ENCODE results near the gene NR2F6.
A peak's percentile ranks its signal among the peaks of the same experiment; 100 is the strongest.

The NR2F6 gene

GRCh38 chr19:17216058-17216670 lies 29.6 kb downstream of the NR2F6 start:
- Histone ChIP-seq H3K27me3 (ENCODE audit: insufficient read depth, poor library complexity, severe bottlenecking) (no peaks in the 10 kb centered on the region), H3K27ac (ENCODE audit: poor library complexity, severe bottlenecking) (peak overlapping the region; percentile 80), H3K4me1 (ENCODE audit: insufficient read depth, poor library complexity, severe bottlenecking) (peaks cover 4% of the 10 kb centered on the region), H3K9me3 (ENCODE audit: severe bottlenecking) (no peaks in the 10 kb centered on the region), H3K36me3 (ENCODE audit: low read depth) (peaks cover 8% of the 10 kb centered on the region; the same call in 1 of the 2 replicates), H3K4me3 (ENCODE audit: severe bottlenecking) (peak overlapping the region; percentile 91)
- no peak for TF ChIP-seq CTCF (IDR thresholded peaks at IDR 0.05; ENCODE audit: poor library complexity, severe bottlenecking)
- ATAC-seq (ENCODE audit: low read depth) (no peak), DNase-seq (ENCODE audit: low spot score) (no peak)

- ATAC-seq (ENCODE audit: low read depth) (peak; percentile 94), DNase-seq (ENCODE audit: low spot score) (peak; percentile 91)
- Histone ChIP-seq H3K9me3 (ENCODE audit: severe bottlenecking) (no peaks in the 10 kb centered on the region), H3K36me3 (ENCODE audit: low read depth) (peaks cover 11% of the 10 kb centered on the region), H3K27me3 (ENCODE audit: insufficient read depth, poor library complexity, severe bottlenecking) (no peaks in the 10 kb centered on the region), H3K27ac (ENCODE audit: poor library complexity, severe bottlenecking) (peak within 1 kb of the TSS; percentile 80), H3K4me3 (ENCODE audit: severe bottlenecking) (peak within 1 kb of the TSS; percentile 91), H3K4me1 (ENCODE audit: insufficient read depth, poor library complexity, severe bottlenecking) (peaks cover 3% of the 10 kb centered on the region)
- no peak for TF ChIP-seq CTCF (IDR thresholded peaks at IDR 0.05; ENCODE audit: poor library complexity, severe bottlenecking)
Observed at GRCh38 chr19:17215127-17215971, 30.4 kb downstream of the NR2F6 start, which contains the start of gene USE1. USE1 (plus strand) TSS chr19:17215357; CDS start chr19:17215406, 49 bp downstream.

- DNase-seq (ENCODE audit: low spot score), result no peak
- no peak for ATAC-seq (ENCODE audit: low read depth)
Observed at GRCh38 chr19:17214508-17215126, 31.1 kb downstream of the NR2F6 start.

GRCh38 chr19:17213334-17213733 lies 32.4 kb downstream of the NR2F6 start:
- no peak overlapping the region for H3K27ac ChIP-seq (ENCODE audit: poor library complexity, severe bottlenecking)

More at GRCh38 chr19:17214508-17215126, 31.1 kb downstream of the NR2F6 start:
- Histone ChIP-seq H3K4me3 (ENCODE audit: severe bottlenecking) (peak overlapping the region; percentile 91), H3K4me1 (ENCODE audit: insufficient read depth, poor library complexity, severe bottlenecking) (no peaks in the 10 kb centered on the region), H3K9me3 (ENCODE audit: severe bottlenecking) (no peaks in the 10 kb centered on the region), H3K27me3 (ENCODE audit: insufficient read depth, poor library complexity, severe bottlenecking) (no peaks in the 10 kb centered on the region), H3K27ac (ENCODE audit: poor library complexity, severe bottlenecking) (peak overlapping the region; percentile 80), H3K36me3 (ENCODE audit: low read depth) (peaks cover 17% of the 10 kb centered on the region)
- no peak for TF ChIP-seq CTCF (IDR thresholded peaks at IDR 0.05; ENCODE audit: poor library complexity, severe bottlenecking)

More at GRCh38 chr19:17213334-17213733, 32.4 kb downstream of the NR2F6 start:
- ATAC-seq (ENCODE audit: low read depth) (no peak), DNase-seq (ENCODE audit: low spot score) (no peak)
- Histone ChIP-seq H3K36me3 (ENCODE audit: low read depth) (peaks cover 17% of the 10 kb centered on the region), H3K4me3 (ENCODE audit: severe bottlenecking) (no peak overlapping the region), H3K4me1 (ENCODE audit: insufficient read depth, poor library complexity, severe bottlenecking) (no peaks in the 10 kb centered on the region), H3K27me3 (ENCODE audit: insufficient read depth, poor library complexity, severe bottlenecking) (no peaks in the 10 kb centered on the region), H3K9me3 (ENCODE audit: severe bottlenecking) (no peaks in the 10 kb centered on the region)
- no peak for TF ChIP-seq CTCF (IDR thresholded peaks at IDR 0.05; ENCODE audit: poor library complexity, severe bottlenecking)

Measured in RWPE2 (cell line).